Mesodermal cell (in vitro differentiated cells): Measurements from ENCODE around the gene JAM3.
"Not testable (repeated sequence)": the region's sequence is repeated elsewhere in the genome, so short reads cannot be mapped to it uniquely, and the experiment has no call there.

Experiments
- H3K27ac ChIP-seq: 2 replicates; pipeline ENCODE4 v1.7.0; 2013; ENCODE audit warnings: mild to moderate bottlenecking, low read depth, low read length, moderate library complexity; ENCODE audit not compliant: severe bottlenecking
- H3K36me3 ChIP-seq: 2 replicates; pipeline ENCODE4 v1.7.1; 2013; ENCODE audit warnings: mild to moderate bottlenecking, low read length, moderate library complexity; ENCODE audit not compliant: control insufficient read depth, insufficient read depth
- H3K4me1 ChIP-seq: one replicate; pipeline ENCODE4 v1.7.1; 2013; ENCODE audit warnings: mild to moderate bottlenecking, low read length; ENCODE audit not compliant: insufficient read depth, control insufficient read depth, poor library complexity, severe bottlenecking
- H3K4me3 ChIP-seq: 2 replicates; pipeline ENCODE4 v1.7.0; 2013; ENCODE audit warnings: low read length, control low read depth, mild to moderate bottlenecking; ENCODE audit not compliant: insufficient read depth, poor library complexity, severe bottlenecking; ENCODE audit errors: extremely low read depth
- H3K9me3 ChIP-seq: 2 replicates; pipeline ENCODE4 v1.7.1; 2013; ENCODE audit warnings: mild to moderate bottlenecking, low read length, moderate library complexity; ENCODE audit not compliant: control insufficient read depth
- whole genome bisulfite sequencing, 2 experiments: methylation state at CpG; one replicate each; pipeline ENCODE4 v1.1.5; 2013; ENCODE audit warnings: missing lambda C conversion rate in 2 of 2; ENCODE audit not compliant: insufficient coverage in 2 of 2; 5-methylcytosine and 5-hydroxymethylcytosine counted together

The JAM3 gene

DNA sequence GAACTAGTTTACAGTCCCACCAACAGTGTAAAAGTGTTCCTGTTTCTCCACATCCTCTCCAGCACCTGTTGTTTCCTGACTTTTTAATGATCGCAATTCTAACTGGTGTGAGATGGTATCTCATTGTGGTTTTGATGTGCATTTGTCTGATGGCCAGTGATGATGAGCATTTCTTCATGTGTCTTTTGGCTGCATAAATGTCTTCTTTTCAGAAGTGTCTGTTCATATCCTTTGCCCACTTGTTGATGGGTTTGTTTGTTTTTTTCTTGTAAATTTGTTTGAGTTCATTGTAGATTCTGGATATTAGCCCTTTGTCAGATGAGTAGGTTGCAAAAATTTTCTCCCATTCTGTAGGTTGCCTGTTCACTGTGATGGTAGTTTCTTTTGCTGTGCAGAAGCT is 44.9 kb downstream of the JAM3 start:
- Histone ChIP-seq H3K4me1 (peaks cover 14% of the 10 kb centered on the region), H3K36me3 (peaks cover 24% of the 10 kb centered on the region)
- H3K27ac ChIP-seq, H3K9me3 ChIP-seq, H3K4me3 ChIP-seq: not testable (repeated sequence)
- WGBS, 2 experiments: no CpG with 5 or more reads among the region's 1 CpG

DNA sequence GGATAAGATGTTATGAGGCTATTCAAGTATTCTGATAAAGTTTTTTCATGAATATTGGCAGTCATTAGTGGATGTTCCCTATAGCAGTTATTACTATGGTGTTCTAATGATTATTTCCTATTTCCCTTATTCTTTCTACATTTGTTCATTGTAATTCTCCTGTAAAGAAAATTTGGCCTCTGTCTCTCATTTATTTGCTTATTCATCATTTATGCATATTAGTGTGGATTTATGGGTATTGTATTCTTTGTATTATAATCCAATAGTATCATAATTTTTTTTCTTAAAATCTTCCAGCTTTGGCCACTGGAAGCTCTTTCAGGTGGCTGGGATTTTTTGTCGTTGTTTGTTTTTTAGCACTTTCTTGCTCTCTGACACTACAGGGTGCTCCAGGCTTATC is 47.3 kb downstream of the JAM3 start:
- Histone ChIP-seq H3K4me3 (no peak overlapping the region), H3K4me1 (peaks cover 36% of the 10 kb centered on the region), H3K27ac (no peak overlapping the region), H3K36me3 (peaks cover 22% of the 10 kb centered on the region), H3K9me3 (no peaks in the 10 kb centered on the region)
- WGBS, 2 experiments: 100% methylated on average over 1 of the region's 1 CpG; no CpG with 5 or more reads in 1 of the 2 experiments

DNA sequence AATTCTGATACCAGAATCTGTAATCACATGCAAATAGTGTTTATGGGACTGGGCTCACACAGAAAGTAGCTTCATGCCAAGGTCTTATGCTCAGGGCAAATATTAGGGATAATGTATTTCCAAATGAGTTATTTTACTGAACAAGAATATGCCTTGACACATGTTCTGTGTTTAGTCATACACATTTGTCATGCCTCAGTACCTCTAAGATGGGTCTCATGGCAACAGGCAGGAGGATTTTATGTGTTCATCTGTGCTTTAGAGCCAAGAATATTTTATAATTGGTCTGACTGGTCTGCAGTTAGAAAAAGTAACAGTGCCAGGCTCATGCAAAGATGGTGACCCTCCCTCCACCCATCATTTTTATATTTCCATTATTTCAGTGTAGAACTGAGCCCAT is 49.1 kb downstream of the JAM3 start:
- Histone ChIP-seq H3K9me3 (no peaks in the 10 kb centered on the region), H3K36me3 (peaks cover 15% of the 10 kb centered on the region), H3K27ac (peak overlapping the region; percentile 96), H3K4me3 (no peak overlapping the region), H3K4me1 (peaks cover 53% of the 10 kb centered on the region)

DNA sequence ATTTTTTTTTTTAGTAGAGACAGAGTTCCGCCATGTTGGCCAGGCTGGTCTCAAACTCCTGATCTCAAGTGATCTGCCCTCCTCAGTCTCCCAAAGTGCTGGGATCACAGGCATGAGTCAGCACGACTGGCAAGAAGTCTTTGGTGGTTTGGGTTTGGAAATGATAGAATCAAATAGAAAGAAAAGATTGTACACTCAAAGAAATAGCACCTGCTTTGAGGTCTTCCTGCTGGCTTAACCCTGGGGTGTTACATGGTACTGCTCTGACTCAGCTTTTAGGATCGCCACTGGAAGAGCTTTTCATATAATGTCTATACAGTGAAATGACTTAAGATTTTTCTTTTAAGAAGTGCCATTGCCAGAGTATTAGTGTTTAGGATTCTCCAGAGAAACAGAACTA is 50.2 kb downstream of the JAM3 start:
- Histone ChIP-seq H3K36me3 (peaks cover 19% of the 10 kb centered on the region), H3K27ac (peak overlapping the region; percentile 96), H3K4me3 (no peak overlapping the region), H3K4me1 (peaks cover 62% of the 10 kb centered on the region), H3K9me3 (no peaks in the 10 kb centered on the region)
- 100% methylated on average over 1 of the region's 3 CpGs; no CpG with 5 or more reads in 1 of the 2 experiments for WGBS, 2 experiments

DNA sequence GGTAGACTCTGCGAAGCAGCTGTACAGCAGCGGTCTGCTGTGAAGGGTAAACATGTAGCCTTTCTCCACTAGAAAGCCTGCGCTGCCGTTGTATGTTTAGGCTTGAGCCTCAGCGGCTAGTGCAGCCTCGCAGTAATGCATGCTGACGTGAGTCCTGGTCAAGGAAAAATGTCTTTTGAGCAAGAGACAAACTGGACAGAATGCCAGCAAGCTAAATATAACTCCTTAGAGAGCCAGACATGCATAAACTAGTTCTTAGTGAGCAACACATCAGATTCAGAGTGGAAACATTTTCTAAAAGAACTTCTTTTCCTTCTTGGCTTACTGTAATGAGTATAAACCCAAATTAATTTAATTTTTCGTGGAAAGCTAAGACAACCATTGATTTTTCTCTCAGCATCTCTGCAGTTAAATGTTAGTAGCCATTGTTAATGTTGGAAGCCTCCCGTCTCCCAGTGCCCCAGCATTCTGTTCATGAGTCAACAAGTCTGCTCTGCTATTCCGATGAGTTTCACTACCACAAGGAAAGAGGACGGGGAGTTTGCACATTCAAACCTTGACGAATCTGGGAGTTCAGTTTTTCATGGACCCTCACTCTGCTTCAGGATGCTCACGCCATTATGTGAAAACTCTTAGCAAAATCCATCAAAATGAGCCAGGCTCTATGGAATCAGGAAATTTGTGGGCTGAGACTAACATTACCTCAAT is 51.4 kb downstream of the JAM3 start:
- no peaks in the 10 kb centered on the region for H3K9me3 ChIP-seq
- H3K36me3 ChIP-seq: peaks cover 19% of the 10 kb centered on the region
- no peak overlapping the region for H3K4me3 ChIP-seq
- 86 to 87% methylated on average over 10 to 11 of the region's 13 CpGs for WGBS, 2 experiments
- peaks cover 67% of the 10 kb centered on the region for H3K4me1 ChIP-seq
- peak overlapping the region; percentile 96 for H3K27ac ChIP-seq

DNA sequence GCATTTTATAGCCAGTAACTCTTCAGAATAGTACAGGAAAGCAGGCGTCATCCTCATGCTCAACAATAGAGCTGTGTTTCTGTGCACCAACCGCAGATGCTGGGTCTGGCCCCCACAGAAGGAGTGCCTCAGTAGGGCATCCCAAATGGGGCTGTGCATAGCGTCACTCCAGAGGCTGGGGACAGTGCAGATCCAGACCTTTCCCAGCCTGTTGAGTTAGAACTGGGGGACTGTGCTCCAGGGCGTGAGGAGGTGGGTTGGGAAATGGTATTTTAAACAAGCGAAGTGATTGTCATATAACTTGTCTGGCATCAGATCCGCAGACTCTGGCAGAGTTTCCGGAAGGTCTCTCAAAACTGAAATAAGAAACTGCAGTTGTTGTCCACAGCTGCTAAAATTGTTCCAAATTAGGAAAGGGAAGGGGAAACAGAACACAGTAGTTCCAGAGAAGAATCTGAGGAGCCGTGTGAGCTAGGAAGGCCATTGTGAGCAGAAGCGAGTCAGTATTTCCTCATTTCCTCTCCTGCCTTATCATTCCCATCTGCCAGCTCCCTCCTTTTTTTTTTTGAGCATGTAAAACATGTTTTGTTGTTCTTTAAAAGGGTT is 52.2 kb downstream of the JAM3 start:
- H3K9me3 ChIP-seq: no peaks in the 10 kb centered on the region
- H3K4me3 ChIP-seq: no peak overlapping the region
- H3K27ac ChIP-seq: peak overlapping the region; percentile 96
- peaks cover 74% of the 10 kb centered on the region for H3K4me1 ChIP-seq
- peaks cover 19% of the 10 kb centered on the region for H3K36me3 ChIP-seq
- WGBS, 2 experiments: 75 to 87% methylated on average over 6 to 7 of the region's 9 CpGs

DNA sequence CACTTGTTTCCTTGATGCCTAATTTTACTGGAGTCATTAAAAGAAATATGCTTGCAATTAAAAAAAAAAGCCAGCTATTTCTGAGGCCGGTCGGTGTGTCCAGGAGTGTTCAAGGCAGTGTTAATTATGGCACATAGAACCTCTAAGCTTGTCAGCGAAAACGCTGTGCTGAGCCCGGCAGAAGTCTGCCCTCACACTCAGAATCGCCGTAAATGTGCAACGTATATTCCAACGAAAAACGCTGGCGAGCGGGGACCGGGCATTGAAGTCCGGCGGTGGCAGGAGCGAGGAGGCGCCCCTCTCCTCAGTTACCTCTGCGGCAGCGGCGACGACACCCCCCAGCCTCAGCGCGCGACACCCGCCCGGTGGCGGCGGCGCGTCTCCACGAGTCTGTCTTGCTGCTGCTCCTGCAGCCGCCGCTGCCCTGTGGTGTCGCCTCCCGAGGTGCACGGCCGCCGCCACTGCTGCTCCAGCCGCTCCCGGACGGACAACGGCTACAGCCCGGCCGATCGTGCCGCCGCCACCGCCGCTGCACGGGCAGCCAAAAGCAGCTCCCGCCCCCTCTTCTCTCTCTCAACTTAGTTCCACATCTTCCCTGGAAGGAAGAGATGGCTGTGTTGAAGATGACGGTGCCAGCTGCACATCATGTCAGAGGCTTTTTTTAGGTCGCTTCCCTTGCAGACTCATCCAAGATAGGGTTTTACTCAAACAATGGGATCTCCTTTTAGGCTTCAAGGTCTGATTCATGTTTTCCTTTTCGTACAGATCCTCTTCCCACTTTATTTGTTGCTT is 56.0 kb downstream of the JAM3 start:
- peak overlapping the region; percentile 91 for H3K27ac ChIP-seq

DNA sequence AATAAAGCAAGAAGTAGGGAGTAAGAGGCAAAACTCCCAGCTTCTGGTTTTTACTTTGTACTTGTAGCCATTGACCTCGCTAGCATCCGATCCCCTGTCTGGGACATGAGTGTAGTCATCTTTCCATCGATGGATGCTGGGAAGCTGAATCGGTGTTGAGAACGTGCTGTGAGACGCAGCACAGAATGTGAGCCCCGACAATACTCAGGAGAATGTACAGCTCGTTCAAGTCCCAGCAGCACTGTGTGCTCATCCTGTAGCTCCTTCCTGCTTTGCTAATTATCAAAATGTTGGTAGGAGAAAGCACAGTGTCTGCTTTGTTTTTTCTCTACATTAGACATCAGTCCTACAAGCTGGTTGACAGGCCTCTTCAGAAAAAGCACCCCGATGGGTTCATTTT is 56.6 kb downstream of the JAM3 start:
- WGBS, 2 experiments: 71 to 80% methylated on average over 9 of the region's 9 CpGs
- H3K36me3 ChIP-seq: peaks cover 30% of the 10 kb centered on the region
- H3K27ac ChIP-seq: peak overlapping the region; percentile 91
- H3K4me1 ChIP-seq: peaks cover 57% of the 10 kb centered on the region
- H3K9me3 ChIP-seq: peaks cover 5% of the 10 kb centered on the region
- no peak overlapping the region for H3K4me3 ChIP-seq

More for the DNA sequence above, 56.0 kb downstream of the JAM3 start:
- WGBS, 2 experiments: 18 to 32% methylated on average over 43 to 53 of the region's 54 CpGs
- H3K4me1 ChIP-seq: peaks cover 62% of the 10 kb centered on the region
- no peaks in the 10 kb centered on the region for H3K9me3 ChIP-seq
- H3K36me3 ChIP-seq: peaks cover 30% of the 10 kb centered on the region
- peak overlapping the region; percentile 24 for H3K4me3 ChIP-seq

DNA sequence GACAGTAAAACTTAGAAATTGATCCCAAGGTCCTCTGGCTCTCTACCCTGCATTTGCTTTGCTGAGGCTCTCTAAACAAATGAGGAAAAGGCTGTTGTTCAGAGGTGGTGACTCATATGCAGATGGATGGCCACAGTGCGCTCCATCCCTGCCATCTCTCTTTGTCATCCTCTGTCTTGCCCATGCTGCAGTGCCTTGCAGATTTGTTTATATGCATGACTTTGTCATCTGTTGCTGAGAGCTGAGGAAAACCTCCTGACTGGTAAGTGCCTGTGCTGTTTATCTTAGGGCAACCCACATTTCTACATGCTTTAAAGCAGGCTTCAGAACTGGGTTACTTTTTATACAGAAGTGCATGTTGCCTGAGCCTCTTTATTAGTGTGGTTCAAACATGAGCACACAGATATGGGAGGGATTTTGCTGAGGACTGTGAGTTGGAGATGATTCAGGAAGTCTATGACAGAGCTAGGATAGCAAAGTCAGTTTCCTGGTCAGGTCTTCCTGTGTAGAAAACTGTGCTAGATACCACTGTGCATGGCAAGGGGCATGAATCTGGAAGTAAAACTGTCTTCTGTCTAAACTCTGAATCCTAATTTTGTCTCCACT is 57.4 kb downstream of the JAM3 start:
- Histone ChIP-seq H3K4me1 (peaks cover 48% of the 10 kb centered on the region), H3K27ac (peak overlapping the region; percentile 91), H3K36me3 (peaks cover 37% of the 10 kb centered on the region), H3K4me3 (no peak overlapping the region), H3K9me3 (peaks cover 10% of the 10 kb centered on the region)
- WGBS, 2 experiments: no CpG with 5 or more reads among the region's 1 CpG

DNA sequence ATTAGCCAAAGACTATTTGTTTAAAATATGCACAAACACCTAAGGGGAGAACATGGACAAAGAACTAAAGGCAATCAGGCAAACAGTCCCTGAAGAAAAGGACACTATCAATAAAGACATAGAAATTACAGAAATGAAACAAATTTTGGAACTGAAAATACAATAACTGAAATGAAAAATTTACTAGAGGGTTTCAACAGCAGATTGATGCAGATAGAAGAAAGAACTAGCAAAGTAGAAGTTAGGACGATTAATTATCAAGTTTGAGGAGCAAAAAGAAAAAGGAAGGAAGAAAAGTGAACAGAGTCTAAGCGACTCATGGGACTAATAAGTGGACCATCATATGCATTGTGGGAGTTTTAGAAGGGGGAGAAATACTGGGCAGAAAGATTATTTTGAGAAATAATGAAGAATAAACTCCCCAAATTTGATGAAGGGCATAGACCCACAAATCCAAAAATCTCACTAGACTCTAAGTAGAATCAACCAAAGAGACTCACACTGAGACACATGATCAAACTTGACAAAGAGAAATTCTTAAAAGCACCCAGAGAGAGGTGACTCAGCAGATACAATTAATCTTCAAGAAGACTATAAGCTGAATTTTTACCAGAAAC is 62.9 kb downstream of the JAM3 start:
- Histone ChIP-seq H3K27ac (no peak overlapping the region), H3K36me3 (peaks cover 42% of the 10 kb centered on the region), H3K4me1 (peaks cover 4% of the 10 kb centered on the region), H3K9me3 (peaks cover 28% of the 10 kb centered on the region), H3K4me3 (no peak overlapping the region)
- 91 to 94% methylated on average over 2 of the region's 2 CpGs for WGBS, 2 experiments
